H1 (cell line): ENCODE data around the gene TMEM140. TPM values are rescaled to one million over a fixed set of nuclear protein-coding genes. Genes with fewer than 3 reads are reported as not detected.
"Not testable (repeated sequence)": the region's sequence is repeated elsewhere in the genome, so short reads cannot be mapped to it uniquely, and the experiment has no call there.

Source experiments
- CTCF ChIA-PET: fragments of 300-600 bp; sonication (Branson Sonifier 250); formaldehyde crosslinking; loops from one replicate; lab custom pipeline; 2021; ENCODE audit not compliant: partially characterized antibody; lab: Charles Lee
- POLR2A ChIA-PET: fragments of 300-600 bp; sonication (Branson Sonifier 250); formaldehyde crosslinking; loops from one replicate; lab custom pipeline; 2021; ENCODE audit warnings: inconsistent platforms; ENCODE audit not compliant: partially characterized antibody; lab: Charles Lee
- DNase-seq, 2 experiments: peaks; one replicate each; pipeline versions ENCODE4 v3.0.0 to v3.0.0-alpha.2; 2010 to 2022; ENCODE audit warnings: low spot score in 2 of 2, low read depth in 1 of 2, mixed read lengths in 1 of 2
- FAIRE-seq: peaks from 2 replicates; lab custom pipeline; 2011; peaks lifted over from hg19 to GRCh38; lab: Jason Lieb, UNC
- H2AFZ ChIP-seq: 2 replicates; pipeline ENCODE4 v1.8.1; 2012; ENCODE audit warnings: low read length, inconsistent platforms
- H2AK5ac ChIP-seq: 2 replicates; pipeline ENCODE4 v1.6.1; 2013; ENCODE audit warnings: low read depth, low read length
- H2BK120ac ChIP-seq: replicated peaks from 2 replicates; pipeline ENCODE3; 2013; ENCODE audit warnings: low read depth, low read length, inconsistent platforms
- H2BK12ac ChIP-seq: 2 replicates; pipeline ENCODE4 v1.6.1; 2013; ENCODE audit warnings: low read depth, low read length
- H2BK15ac ChIP-seq: 2 replicates; pipeline ENCODE4 v1.6.1; 2013; ENCODE audit warnings: low read length
- H2BK20ac ChIP-seq: 2 replicates; pipeline ENCODE4 v1.6.1; 2013; ENCODE audit warnings: low read length
- H2BK5ac ChIP-seq: 2 replicates; pipeline ENCODE4 v1.6.1; 2013; ENCODE audit warnings: low read depth, low read length
- H3K14ac ChIP-seq: 2 replicates; pipeline ENCODE4 v1.6.1; 2013; ENCODE audit warnings: inconsistent platforms; ENCODE audit not compliant: insufficient read length
- H3K18ac ChIP-seq: 2 replicates; pipeline ENCODE4 v1.6.1; 2013; ENCODE audit warnings: low read length; ENCODE audit errors: extremely low read depth
- H3K23ac ChIP-seq: 2 replicates; pipeline ENCODE4 v1.6.1; 2013; ENCODE audit warnings: inconsistent platforms; ENCODE audit not compliant: insufficient read length
- H3K23me2 ChIP-seq: 2 replicates; pipeline ENCODE4 v1.6.1; 2013; ENCODE audit warnings: low read depth, low read length
- H3K27ac ChIP-seq: 2 replicates; pipeline ENCODE4 v1.6.1; 2011; ENCODE audit warnings: low read depth, low read length, inconsistent platforms
- H3K27me3 ChIP-seq, 4 experiments: replicated peaks in 1 of 4; 1 replicate in 1 of 4; 2 replicates in 3 of 4; pipeline versions ENCODE4 v1.6.1 to v1.8.1; 2011 to 2013; ENCODE audit warnings: low read length in 3 of 4, mild to moderate bottlenecking in 3 of 4, inconsistent platforms in 2 of 4, mixed read lengths in 2 of 4, moderate library complexity in 1 of 4; ENCODE audit not compliant: control insufficient read depth in 3 of 4, insufficient read depth in 3 of 4; ENCODE audit errors: extremely low read depth in 1 of 4
- H3K36me3 ChIP-seq, 4 experiments: 2 replicates each; pipeline versions ENCODE4 v1.6.1 to v1.8.1; 2011 to 2013; ENCODE audit warnings: mild to moderate bottlenecking in 4 of 4, low read length in 3 of 4, moderate library complexity in 2 of 4, control low read depth in 1 of 4, inconsistent platforms in 1 of 4; ENCODE audit not compliant: insufficient read depth in 4 of 4, control insufficient read depth in 2 of 4
- H3K4ac ChIP-seq: replicated peaks from 2 replicates; pipeline ENCODE3; 2013; ENCODE audit warnings: low read length, low read depth, mixed read lengths, inconsistent platforms; ENCODE audit not compliant: insufficient read length
- H3K4me1 ChIP-seq, 4 experiments: replicated peaks in 1 of 4; 1 replicate in 1 of 4; 2 replicates in 3 of 4; pipeline versions ENCODE4 v1.6.1 to v1.8.1; 2011 to 2013; ENCODE audit warnings: low read length in 3 of 4, inconsistent platforms in 2 of 4, mixed read lengths in 1 of 4; ENCODE audit not compliant: insufficient read depth in 4 of 4, control insufficient read depth in 3 of 4
- H3K4me2 ChIP-seq, 2 experiments: 2 replicates each; pipeline versions ENCODE4 v1.6.1 to v1.8.1; 2011 to 2013; ENCODE audit warnings: low read depth in 2 of 2, low read length in 2 of 2, control low read depth in 1 of 2, inconsistent platforms in 1 of 2, mild to moderate bottlenecking in 1 of 2; ENCODE audit not compliant: insufficient read depth in 1 of 2
- H3K4me3 ChIP-seq, 4 experiments: fragments of 200-600, 300-600 bp in 1 of 4; sonication (generic), shearing (Covaris generic), sonication (Bioruptor Twin) in 1 of 4; 2 replicates each; pipeline versions ENCODE4 v1.5.1 to v1.8.1; 2011 to 2016; ENCODE audit warnings: low read length in 4 of 4, low read depth in 3 of 4, control low read depth in 2 of 4, inconsistent platforms in 2 of 4, mild to moderate bottlenecking in 2 of 4, mixed read lengths in 1 of 4, moderate library complexity in 1 of 4; ENCODE audit not compliant: insufficient read depth in 2 of 4; ENCODE audit errors: extremely low read depth in 1 of 4
- H3K56ac ChIP-seq: replicated peaks from 2 replicates; pipeline ENCODE3; 2013; ENCODE audit warnings: low read depth, mild to moderate bottlenecking, mixed read lengths, low read length, inconsistent platforms; ENCODE audit not compliant: insufficient read length
- H3K79me1 ChIP-seq: 2 replicates; pipeline ENCODE4 v1.6.1; 2013; ENCODE audit warnings: low read depth, low read length, control low read depth
- H3K79me2 ChIP-seq, 2 experiments: 2 replicates each; pipeline versions ENCODE4 v1.6.1 to v1.8.1; 2012 to 2013; ENCODE audit warnings: low read length in 2 of 2, mild to moderate bottlenecking in 2 of 2, inconsistent platforms in 1 of 2; ENCODE audit not compliant: insufficient read depth in 2 of 2, control insufficient read depth in 1 of 2
- H3K9ac ChIP-seq, 4 experiments: replicated peaks in 1 of 4; 1 replicate in 1 of 4; 2 replicates in 3 of 4; pipeline versions ENCODE4 v1.6.1 to v1.8.1; 2011 to 2013; ENCODE audit warnings: low read depth in 3 of 4, low read length in 3 of 4, control low read depth in 2 of 4, mild to moderate bottlenecking in 2 of 4, moderate library complexity in 2 of 4, inconsistent platforms in 1 of 4; ENCODE audit errors: extremely low read depth in 1 of 4
- H3K9me3 ChIP-seq, 2 experiments: 2 replicates each; pipeline versions ENCODE4 v1.6.1 to v1.8.1; 2012 to 2013; ENCODE audit warnings: mild to moderate bottlenecking in 2 of 2, moderate library complexity in 2 of 2, control low read depth in 1 of 2, inconsistent platforms in 1 of 2, low read depth in 1 of 2, low read length in 1 of 2, mixed read lengths in 1 of 2; ENCODE audit not compliant: insufficient read depth in 2 of 2
- H4K20me1 ChIP-seq, 2 experiments: replicated peaks in 1 of 2; 2 replicates each; pipeline versions ENCODE3 to v1.8.1; 2011 to 2013; ENCODE audit warnings: inconsistent platforms in 2 of 2, low read length in 2 of 2, mild to moderate bottlenecking in 1 of 2; ENCODE audit not compliant: insufficient read depth in 2 of 2, control insufficient read depth in 1 of 2
- H4K5ac ChIP-seq: 2 replicates; pipeline ENCODE4 v1.6.1; 2013; ENCODE audit warnings: low read length, low read depth, mixed read lengths, inconsistent platforms; ENCODE audit not compliant: insufficient read length
- H4K8ac ChIP-seq: 2 replicates; pipeline ENCODE4 v1.8.0; 2013; ENCODE audit warnings: mild to moderate bottlenecking, moderate library complexity, low read length, inconsistent platforms; ENCODE audit not compliant: insufficient read depth; ENCODE audit errors: extremely low read depth
- H4K91ac ChIP-seq: replicated peaks from 2 replicates; pipeline ENCODE3; 2013; ENCODE audit warnings: low read length, mixed read lengths, inconsistent platforms; ENCODE audit not compliant: insufficient read length
- WGBS, 2 experiments: shearing (Covaris generic) in 1 of 2; methylation state at CpG; one replicate each; pipeline versions ENCODE4 v1.1.6 to v1.1.7; 2013 to 2015; ENCODE audit warnings: low lambda C conversion rate in 2 of 2, mixed read lengths in 2 of 2, inconsistent platforms in 1 of 2, low coverage in 1 of 2, missing lambda C conversion rate in 1 of 2; ENCODE audit not compliant: insufficient replicate concordance in 2 of 2, insufficient coverage in 1 of 2, insufficient read length in 1 of 2; ENCODE audit errors: extremely low coverage in 1 of 2, missing lambda C conversion rate in 1 of 2; 5-methylcytosine and 5-hydroxymethylcytosine counted together
- polyA plus RNA-seq, 7 experiments: library from polyadenylated mRNA; depleted of rRNA in 3 of 7; stranded (reverse) in 5 of 7; unstranded in 2 of 7; fragments of >200 nt in 5 of 7; fragments of 200-250 nt in 2 of 7; gene quantifications; 1 replicate in 5 of 7; 2 replicates in 1 of 7; 4 replicates in 1 of 7; pipeline versions ENCODE4 v1.2.1 to v1.2.3, GENCODE V29; 2011 to 2013; ENCODE audit warnings: missing spikeins in 2 of 7, mixed read lengths in 2 of 7
- total RNA-seq: library from RNA; stranded (reverse); fragmentation: NEBNext Ultra II Directional; extraction: Animal tissue kit (Norgen Biotek cat#: 25700); gene quantifications from 2 replicates; pipeline ENCODE4 v1.2.1, GENCODE V29; 2021

TMEM140 gene
- total and polyA plus RNA-seq, 2 of the 8 experiments (the other 6 are each of a cell fraction or from before 2014, with no cell fraction given), result not detected

DNA sequence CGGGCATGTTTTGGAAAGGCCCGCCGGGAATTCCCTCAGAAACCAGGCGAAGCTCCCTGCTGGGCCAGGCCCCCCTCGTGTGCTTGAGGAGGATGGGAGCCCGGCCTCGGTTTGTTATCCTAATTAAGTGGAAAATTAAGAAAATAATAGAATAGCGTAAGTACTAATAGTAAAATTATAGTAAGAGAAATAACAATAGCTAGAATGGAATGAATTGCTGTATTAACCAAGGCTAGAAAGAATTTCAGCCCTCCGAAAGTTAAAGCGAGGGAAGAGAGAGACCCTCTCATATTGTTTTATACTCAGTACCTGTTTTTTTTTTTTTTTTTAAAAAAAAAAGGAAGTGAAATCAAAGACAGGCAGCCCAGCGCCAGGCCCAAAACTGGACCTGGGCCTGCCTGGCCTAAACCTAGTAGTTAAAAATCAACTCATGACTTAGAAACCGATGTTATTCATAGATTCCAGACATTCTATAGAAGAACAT lies 23.2 kb downstream of the TMEM140 start:
- not testable (repeated sequence) for H3K18ac ChIP-seq, H3K14ac ChIP-seq, H2AK5ac ChIP-seq, H2BK120ac ChIP-seq, H3K23me2 ChIP-seq, H3K4ac ChIP-seq, H4K20me1 ChIP-seq, H2BK5ac ChIP-seq, H2BK12ac ChIP-seq, H3K56ac ChIP-seq, H3K79me1 ChIP-seq, H2BK20ac ChIP-seq, H4K5ac ChIP-seq, H4K91ac ChIP-seq, FAIRE-seq, H3K9me3 ChIP-seq, H3K23ac ChIP-seq, H2AFZ ChIP-seq, DNase-seq, H2BK15ac ChIP-seq, H3K27me3 ChIP-seq
- WGBS, 2 experiments, result 26% methylated on average over 12 of the region's 12 CpGs; no CpG with 5 or more reads in 1 of the 2 experiments
- Histone ChIP-seq H3K79me2 (peaks cover 0 to 20% of the 10 kb centered on the region in 2 experiments; a peak in 2 of 4 replicates), H3K9ac (peak overlapping the region in 2 of 4 experiments; percentile 16 to 20; a peak in 2 of 7 replicates), H3K27ac (peak overlapping the region; percentile 89; the same call in 1 of the 2 replicates), H4K8ac (peak overlapping the region; percentile 91; the same call in 1 of the 2 replicates), H3K4me2 (peak overlapping the region; percentile 0 to 85; a peak in 3 of 4 replicates), H3K36me3 (peaks cover 12 to 28% (median 24%) of the 10 kb centered on the region in 4 experiments), H3K4me1 (peaks cover 1 to 16% (median 3%) of the 10 kb centered on the region in 4 experiments; a peak in 4 of 7 replicates), H3K4me3 (peak overlapping the region; percentile 60 to 81 (median 72); a peak in 7 of 8 replicates)
- ChIA-PET POLR2A (interaction anchor here (0.6 to 4.7 kb wide), 9 partner anchors 8 to 298 kb away, joined by 3 to 32 read pairs (median 4); partner anchors contain the start of gene AGBL3), CTCF (interaction anchor here (0.8 kb wide), 1 partner anchor 11 kb away, joined by 3 read pairs; no protein-coding TSS in a partner anchor)
